GM21737 (cell line): ENCODE results near the gene FA2H.
"Not testable (repeated sequence)": the region's sequence is repeated elsewhere in the genome, so short reads cannot be mapped to it uniquely, and the experiment has no call there.

Experiments used
- ATAC-seq: cut with Tn5 transposase; IDR thresholded peaks from one replicate; pipeline ENCODE4 v1.9.1; 2021; ENCODE audit warnings: mild to moderate bottlenecking, moderate library complexity; ENCODE audit not compliant: unreplicated experiment

Gene FA2H, protein sequence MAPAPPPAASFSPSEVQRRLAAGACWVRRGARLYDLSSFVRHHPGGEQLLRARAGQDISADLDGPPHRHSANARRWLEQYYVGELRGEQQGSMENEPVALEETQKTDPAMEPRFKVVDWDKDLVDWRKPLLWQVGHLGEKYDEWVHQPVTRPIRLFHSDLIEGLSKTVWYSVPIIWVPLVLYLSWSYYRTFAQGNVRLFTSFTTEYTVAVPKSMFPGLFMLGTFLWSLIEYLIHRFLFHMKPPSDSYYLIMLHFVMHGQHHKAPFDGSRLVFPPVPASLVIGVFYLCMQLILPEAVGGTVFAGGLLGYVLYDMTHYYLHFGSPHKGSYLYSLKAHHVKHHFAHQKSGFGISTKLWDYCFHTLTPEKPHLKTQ

GRCh38 chr16:74774223-74775139 is at the start of gene FA2H:
Gene FA2H, minus strand, starts transcription at chr16:74774820. Its CDS starts 65 bp downstream, at chr16:74774755.
- ATAC-seq, result peak; percentile 80

DNA sequence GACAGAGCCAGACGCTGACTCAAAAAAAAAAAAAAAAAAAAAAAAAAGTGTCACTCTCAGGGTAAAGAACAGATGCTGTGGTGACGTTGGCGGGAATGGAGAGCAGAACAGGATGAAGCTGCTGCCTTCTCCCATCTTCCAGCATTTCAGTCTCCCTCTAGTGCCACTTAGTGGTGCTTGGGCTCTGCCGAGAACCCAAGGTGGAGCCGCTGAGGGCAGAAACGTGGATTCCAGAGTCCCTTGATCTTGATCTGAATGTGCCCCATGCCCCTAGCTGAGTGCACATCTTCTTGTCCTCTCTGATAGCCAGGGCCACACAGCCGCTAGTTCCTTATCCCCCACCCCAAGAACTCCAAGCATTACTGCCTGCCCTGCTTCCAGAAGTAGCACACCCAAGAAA is 43.2 kb upstream of the FA2H start:
- ATAC-seq, result no peak

GRCh38 chr16:74813109-74813641 is 38.6 kb upstream of the FA2H start:
- ATAC-seq, result peak; percentile 98

DNA sequence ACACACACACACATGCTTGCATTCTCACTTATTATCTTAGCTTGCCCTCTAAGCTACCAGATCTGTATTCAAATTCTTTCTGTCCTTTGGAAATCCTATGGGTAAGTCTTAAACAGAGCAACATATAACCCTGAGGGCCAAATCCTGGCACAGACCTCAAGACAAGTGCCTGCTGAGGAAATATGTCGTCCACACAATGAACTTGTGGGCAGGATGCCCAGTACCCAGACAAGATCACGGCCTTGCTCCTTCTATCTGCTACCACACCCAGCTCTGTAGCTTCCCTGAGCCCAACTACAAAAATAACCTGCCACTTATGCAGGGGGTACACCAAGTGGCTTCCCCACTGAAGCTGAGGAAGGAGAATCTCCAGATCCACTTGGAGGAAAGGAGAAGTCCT is 37.3 kb upstream of the FA2H start:
- no peak for ATAC-seq

GRCh38 chr16:74811216-74811615 is 36.6 kb upstream of the FA2H start:
- not testable (repeated sequence) for ATAC-seq

- ATAC-seq, result no peak
These were observed 32.5 kb upstream of the FA2H start for GRCh38 chr16:74807052-74807646.

DNA sequence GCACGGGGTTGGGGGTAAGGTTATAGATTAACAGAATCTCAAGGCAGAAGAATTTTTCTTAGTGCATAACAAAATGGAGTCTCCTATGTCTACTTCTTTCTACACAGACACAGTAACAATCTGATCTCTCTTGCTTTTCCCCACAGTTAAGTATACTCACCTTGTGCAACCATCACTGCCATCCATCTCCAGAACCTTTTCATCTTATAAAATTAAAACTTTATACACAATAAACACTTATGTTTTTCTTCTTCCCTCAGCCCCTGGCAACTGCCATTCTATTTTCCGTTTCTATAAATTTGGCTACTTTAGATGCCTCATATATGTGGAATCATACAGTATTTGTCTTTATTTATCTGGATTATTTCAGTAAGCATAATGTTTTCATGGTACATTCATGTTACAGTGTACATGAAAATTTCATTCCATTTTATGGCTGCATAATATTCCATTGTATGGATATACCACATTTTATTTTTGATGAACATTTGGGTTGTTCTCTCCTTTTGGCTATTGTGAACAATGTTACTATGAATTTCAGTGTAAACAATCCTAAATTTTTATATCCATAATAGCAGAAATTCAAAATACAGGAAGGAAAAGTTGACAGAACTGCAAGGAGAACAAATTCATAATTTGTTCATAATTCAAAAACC is 25.7 kb upstream of the FA2H start:
- no peak for ATAC-seq

DNA sequence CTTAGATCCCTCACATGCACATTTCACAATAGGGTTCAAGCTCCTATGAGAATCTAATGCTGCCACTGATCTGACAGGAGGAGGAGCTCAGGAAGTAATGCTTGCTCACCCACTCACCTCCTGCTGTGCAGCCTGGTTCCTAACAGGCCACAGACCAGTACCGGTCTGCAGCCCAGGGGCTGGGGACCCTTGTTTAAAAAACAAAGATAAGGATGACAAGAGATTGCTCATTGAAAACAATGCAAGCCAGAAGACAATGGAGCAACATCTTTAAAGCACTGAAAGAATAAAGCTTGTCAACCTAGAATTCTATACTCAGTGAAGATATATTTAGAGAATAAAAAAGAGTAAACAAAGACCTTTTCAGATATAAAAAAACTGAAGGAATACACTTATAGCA is 22.8 kb upstream of the FA2H start:
- no peak for ATAC-seq

DNA sequence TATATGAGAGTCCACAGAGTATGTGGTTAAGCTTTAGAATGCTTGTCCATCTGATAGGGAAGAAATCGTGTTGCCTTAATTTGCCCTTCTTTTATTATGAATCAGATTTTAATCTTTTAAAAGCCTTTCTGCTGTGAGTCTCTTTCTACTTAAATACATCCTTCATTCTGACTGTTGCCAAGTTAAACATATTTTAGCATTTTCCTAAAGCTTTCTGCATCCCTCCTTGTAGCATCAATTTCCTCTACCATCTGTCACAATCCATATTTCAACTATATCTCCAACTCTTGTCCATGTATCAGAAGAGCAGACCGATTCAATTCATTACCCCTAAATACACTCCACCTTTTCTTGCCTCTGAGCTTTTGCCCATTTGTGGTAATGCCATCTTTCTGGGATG is 20.5 kb upstream of the FA2H start:
- ATAC-seq, result no peak

DNA sequence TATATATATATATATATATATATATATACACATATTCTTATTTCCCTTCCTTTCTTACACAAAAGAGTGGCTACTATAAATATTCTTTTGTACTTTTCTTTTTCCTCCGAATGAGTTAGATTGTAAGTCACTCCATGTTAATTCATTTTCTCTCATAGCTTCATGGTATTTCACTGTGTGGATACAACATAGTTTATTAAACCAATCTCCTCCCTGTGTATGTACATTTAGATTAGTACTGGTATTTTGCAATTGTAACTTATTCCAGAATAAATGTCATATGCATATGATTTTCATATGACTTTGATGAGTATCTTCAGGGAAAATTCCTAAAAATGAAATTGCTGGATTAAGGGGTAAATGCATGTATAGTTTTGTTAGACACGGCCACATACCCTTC is 20.0 kb upstream of the FA2H start:
- ATAC-seq, result no peak

GRCh38 chr16:74793571-74793970 is 19.0 kb upstream of the FA2H start:
- ATAC-seq, result no peak

DNA sequence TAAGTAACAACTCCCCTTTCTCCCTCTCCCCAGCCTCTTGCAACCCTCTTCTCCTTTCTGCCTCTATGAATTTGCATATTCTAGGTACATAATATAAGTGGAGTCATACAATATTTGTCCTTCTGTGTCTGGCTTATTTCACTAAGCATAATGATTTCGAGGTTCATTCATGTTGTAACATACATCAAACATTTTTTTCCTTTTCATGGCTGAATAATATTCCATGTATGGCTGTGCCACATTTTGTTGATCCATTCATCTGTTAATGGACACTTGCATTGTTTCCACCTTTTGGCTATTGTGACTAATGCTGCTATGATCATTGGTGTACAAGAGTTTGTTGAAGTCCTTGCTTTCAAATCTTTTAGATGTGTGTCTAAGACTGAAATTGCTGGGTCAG is 17.6 kb upstream of the FA2H start:
- ATAC-seq, result no peak

- ATAC-seq, result not testable (repeated sequence)
These were observed 17.1 kb upstream of the FA2H start for GRCh38 chr16:74791749-74792148.

DNA sequence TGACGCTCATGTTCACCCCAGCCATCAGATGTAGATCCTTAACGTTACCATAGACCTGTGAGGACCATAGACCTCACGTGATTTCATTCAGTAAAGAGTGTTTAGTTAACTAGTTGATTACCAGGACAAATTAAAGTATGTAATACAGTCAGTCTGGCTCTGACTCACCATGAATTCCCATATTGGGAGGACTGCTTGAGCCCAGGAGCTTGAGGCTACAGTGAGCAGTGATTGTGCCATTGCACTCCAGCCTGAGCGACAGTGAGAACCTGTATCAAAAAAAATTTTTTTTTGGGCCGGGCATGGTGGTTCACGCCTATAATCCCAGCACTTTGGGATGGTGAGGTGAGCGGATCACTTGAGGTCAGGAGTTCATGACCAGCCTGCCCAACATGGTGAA is 13.5 kb upstream of the FA2H start:
- ATAC-seq, result no peak

DNA sequence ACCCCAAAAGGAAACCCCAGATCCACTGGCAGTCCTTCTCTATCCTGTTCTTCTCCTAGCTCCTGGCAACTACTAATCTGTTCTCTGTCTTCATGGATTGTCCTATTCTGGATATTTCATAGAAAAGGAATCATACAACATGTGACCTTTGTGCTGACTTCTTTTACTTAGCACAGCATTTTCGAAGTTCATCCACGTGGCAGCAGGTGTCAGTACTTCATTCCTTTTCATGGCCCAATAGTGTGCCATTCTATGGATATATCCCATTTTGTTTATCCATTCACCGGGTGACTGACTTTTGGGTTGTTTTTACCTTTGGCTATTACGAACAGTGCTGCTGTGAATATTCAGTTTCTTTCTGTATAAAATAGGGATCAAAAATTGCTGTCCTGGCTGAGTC is 10.4 kb upstream of the FA2H start:
- ATAC-seq, result no peak

- no peak for ATAC-seq
These were observed 4.0 kb upstream of the FA2H start for GRCh38 chr16:74778646-74779045.

GRCh38 chr16:74776926-74777325 is 2.3 kb upstream of the FA2H start:
- ATAC-seq, result no peak

GRCh38 chr16:74775255-74775654 is 635 bp upstream of the FA2H start:
- no peak for ATAC-seq

- ATAC-seq, result no peak
These were observed 986 bp downstream of the FA2H start for GRCh38 chr16:74773446-74774222.
